CD14-positive monocyte (primary cell): ENCODE measurements around the gene MMP2. TPM values are rescaled to one million over a fixed set of nuclear protein-coding genes. Genes with fewer than 3 reads are reported as not detected.

ENCODE experiments used
- DNase-seq, 3 donors: peaks; one replicate each; pipeline ENCODE4 v3.0.0-alpha.2; 2011 to 2022
- H2AFZ ChIP-seq: 2 replicates; pipeline ENCODE4 v1.6.0; 2012; ENCODE audit warnings: mild to moderate bottlenecking, low read depth, low read length, inconsistent platforms; ENCODE audit not compliant: insufficient read depth, poor library complexity, severe bottlenecking
- H3K27ac ChIP-seq, 2 donors: 1 replicate in 1 of 2; 2 replicates in 1 of 2; pipeline ENCODE4 v1.5.1; 2012 to 2013; ENCODE audit warnings: low read length in 2 of 2, control low read depth in 1 of 2, inconsistent platforms in 1 of 2, low read depth in 1 of 2, mild to moderate bottlenecking in 1 of 2
- H3K27me3 ChIP-seq, 2 donors: one replicate each; pipeline versions ENCODE4 v1.6.0 to v1.6.1; 2011 to 2013; ENCODE audit warnings: low read length in 2 of 2; ENCODE audit not compliant: control insufficient read depth in 2 of 2, insufficient read depth in 2 of 2
- H3K36me3 ChIP-seq, 2 donors: replicated peaks in 1 of 2; 1 replicate in 1 of 2; 2 replicates in 1 of 2; pipeline versions ENCODE4 v1.5.1 to v1.6.1; 2012 to 2013; ENCODE audit warnings: low read length in 2 of 2, control low read depth in 1 of 2, inconsistent platforms in 1 of 2, mild to moderate bottlenecking in 1 of 2; ENCODE audit not compliant: insufficient read depth in 2 of 2, control insufficient read depth in 1 of 2
- H3K4me1 ChIP-seq, 2 donors: 1 replicate in 1 of 2; 2 replicates in 1 of 2; pipeline versions ENCODE4 v1.5.1 to v1.6.1; 2012 to 2013; ENCODE audit warnings: low read length in 2 of 2, control low read depth in 1 of 2, inconsistent platforms in 1 of 2, mild to moderate bottlenecking in 1 of 2, moderate library complexity in 1 of 2; ENCODE audit not compliant: insufficient read depth in 2 of 2, control insufficient read depth in 1 of 2
- H3K4me2 ChIP-seq: replicated peaks from 2 replicates; pipeline ENCODE3; 2012; ENCODE audit warnings: low read length, moderate library complexity, mild to moderate bottlenecking; ENCODE audit not compliant: poor library complexity, severe bottlenecking; ENCODE audit errors: extremely low read depth
- H3K4me3 ChIP-seq, 3 experiments: fragments of 200-600 bp in 1 of 3; sonication (generic) in 1 of 3; replicated peaks in 1 of 3; 1 replicate in 2 of 3; 2 replicates in 1 of 3; pipeline ENCODE4 v1.5.1; 2011 to 2013; ENCODE audit warnings: low read length in 3 of 3, mild to moderate bottlenecking in 3 of 3, control low read depth in 2 of 3, low read depth in 2 of 3, inconsistent platforms in 1 of 3, moderate library complexity in 1 of 3
- H3K79me2 ChIP-seq: 2 replicates; pipeline ENCODE4 v1.6.0; 2012; ENCODE audit warnings: mild to moderate bottlenecking, control low read depth, inconsistent platforms, low read length, moderate library complexity; ENCODE audit not compliant: insufficient read depth
- H3K9ac ChIP-seq: 2 replicates; pipeline ENCODE4 v1.6.0; 2017; ENCODE audit warnings: low read length, mild to moderate bottlenecking; ENCODE audit not compliant: insufficient read depth, poor library complexity, severe bottlenecking
- H3K9me3 ChIP-seq, 2 donors: replicated peaks in 1 of 2; 1 replicate in 1 of 2; 2 replicates in 1 of 2; pipeline versions ENCODE4 v1.5.1 to v1.6.1; 2012 to 2013; ENCODE audit warnings: low read length in 2 of 2, control low read depth in 1 of 2; ENCODE audit not compliant: control insufficient read depth in 1 of 2, insufficient read depth in 1 of 2
- H4K20me1 ChIP-seq: 2 replicates; pipeline ENCODE4 v1.6.0; 2012; ENCODE audit warnings: mild to moderate bottlenecking, low read length, control low read depth, moderate library complexity; ENCODE audit not compliant: insufficient read depth
- H3K27ac Mint-ChIP-seq, 7 donors: one replicate each; pipeline ENCODE4 v1.8.0; 2020; ENCODE audit warnings: mild to moderate bottlenecking in 7 of 7, mixed read lengths in 7 of 7, moderate library complexity in 6 of 7, inconsistent platforms in 2 of 7
- H3K27me3 Mint-ChIP-seq, 3 donors: one replicate each; pipeline ENCODE4 v1.8.0; 2021 to 2022; ENCODE audit warnings: low read depth in 3 of 3, mild to moderate bottlenecking in 3 of 3, mixed read lengths in 3 of 3, moderate library complexity in 3 of 3, inconsistent platforms in 1 of 3
- H3K36me3 Mint-ChIP-seq, 2 donors: one replicate each; pipeline ENCODE4 v1.8.0; 2020; ENCODE audit warnings: mixed read lengths in 2 of 2, inconsistent platforms in 1 of 2, mild to moderate bottlenecking in 1 of 2
- H3K4me1 Mint-ChIP-seq: one replicate; pipeline ENCODE4 v1.8.0; 2020; ENCODE audit warnings: mild to moderate bottlenecking, mixed read lengths
- H3K4me3 Mint-ChIP-seq, 2 donors: one replicate each; pipeline ENCODE4 v1.8.0; 2020; ENCODE audit warnings: mild to moderate bottlenecking in 2 of 2, mixed read lengths in 2 of 2, moderate library complexity in 1 of 2
- H3K9me3 Mint-ChIP-seq, 7 donors: one replicate each; pipeline ENCODE4 v1.8.0; 2020 to 2022; ENCODE audit warnings: mixed read lengths in 7 of 7, mild to moderate bottlenecking in 6 of 7, moderate library complexity in 6 of 7, inconsistent platforms in 2 of 7
- WGBS: methylation state at CpG from one replicate; pipeline ENCODE4 v1.1.5; 2013; ENCODE audit warnings: missing lambda C conversion rate; ENCODE audit not compliant: insufficient coverage; 5-methylcytosine and 5-hydroxymethylcytosine counted together
- intact Hi-C, 2 donors: fragments of 100-400 bp; cut with micrococcal nuclease; formaldehyde crosslinking; loops; one replicate each; pipeline versions ENCODE4 v1.15.0 to v1.15.1; 2023
- polyA plus RNA-seq, 3 donors: library from polyadenylated mRNA; depleted of rRNA in 1 of 3; unstranded in 2 of 3; stranded (reverse) in 1 of 3; fragments of 300-500 nt in 2 of 3; fragments of >200 nt in 1 of 3; fragmentation: Illumina TruSeq in 2 of 3; gene quantifications; 1 replicate in 2 of 3; 2 replicates in 1 of 3; pipeline ENCODE4 v1.2.3, GENCODE V29; 2012 to 2021
- TF ChIP-seq, protein P1 (sequence below): fragments of 200-600 bp; IDR thresholded peaks from one replicate; pipeline ENCODE4 v1.8.0; 2022; ENCODE audit warnings: antibody characterized with exemption, mild to moderate bottlenecking

MMP2 gene
- polyA plus RNA-seq, 3 donors, result not detected

DNA sequence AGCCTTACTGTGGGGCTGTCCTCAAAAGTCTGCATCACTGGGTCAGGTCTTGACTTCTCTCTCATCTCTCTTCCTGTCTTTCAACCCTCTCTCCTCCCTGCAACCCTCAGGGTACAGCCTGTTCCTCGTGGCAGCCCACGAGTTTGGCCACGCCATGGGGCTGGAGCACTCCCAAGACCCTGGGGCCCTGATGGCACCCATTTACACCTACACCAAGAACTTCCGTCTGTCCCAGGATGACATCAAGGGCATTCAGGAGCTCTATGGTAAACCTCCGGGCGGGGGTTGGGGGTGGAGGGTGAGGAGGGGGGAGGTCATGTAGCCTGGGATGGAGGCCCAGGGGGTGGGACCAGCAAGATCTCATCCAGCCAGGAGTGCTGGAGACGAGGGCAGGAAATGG lies 12.7 kb downstream of the MMP2 start:
- H3K4me3 ChIP-seq, result no peak overlapping the region
- no peak overlapping the region for H3K4me3 Mint-ChIP-seq
- 71% methylated on average over 4 of the region's 7 CpGs for WGBS
- H3K9me3 ChIP-seq, result no peaks in the 10 kb centered on the region
- H4K20me1 ChIP-seq, result no peaks in the 10 kb centered on the region
- no peak for DNase-seq
- intact Hi-C loops, result loop anchor here in 1 of 2 donors (10.0 kb wide), 1 partner anchor 213 kb away; no protein-coding TSS in a partner anchor
- TF ChIP-seq, protein P1, sequence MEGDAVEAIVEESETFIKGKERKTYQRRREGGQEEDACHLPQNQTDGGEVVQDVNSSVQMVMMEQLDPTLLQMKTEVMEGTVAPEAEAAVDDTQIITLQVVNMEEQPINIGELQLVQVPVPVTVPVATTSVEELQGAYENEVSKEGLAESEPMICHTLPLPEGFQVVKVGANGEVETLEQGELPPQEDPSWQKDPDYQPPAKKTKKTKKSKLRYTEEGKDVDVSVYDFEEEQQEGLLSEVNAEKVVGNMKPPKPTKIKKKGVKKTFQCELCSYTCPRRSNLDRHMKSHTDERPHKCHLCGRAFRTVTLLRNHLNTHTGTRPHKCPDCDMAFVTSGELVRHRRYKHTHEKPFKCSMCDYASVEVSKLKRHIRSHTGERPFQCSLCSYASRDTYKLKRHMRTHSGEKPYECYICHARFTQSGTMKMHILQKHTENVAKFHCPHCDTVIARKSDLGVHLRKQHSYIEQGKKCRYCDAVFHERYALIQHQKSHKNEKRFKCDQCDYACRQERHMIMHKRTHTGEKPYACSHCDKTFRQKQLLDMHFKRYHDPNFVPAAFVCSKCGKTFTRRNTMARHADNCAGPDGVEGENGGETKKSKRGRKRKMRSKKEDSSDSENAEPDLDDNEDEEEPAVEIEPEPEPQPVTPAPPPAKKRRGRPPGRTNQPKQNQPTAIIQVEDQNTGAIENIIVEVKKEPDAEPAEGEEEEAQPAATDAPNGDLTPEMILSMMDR, result no peak
- no peak overlapping the region for H2AFZ ChIP-seq
- H3K4me1 ChIP-seq, result no peaks in the 10 kb centered on the region
- H3K27ac ChIP-seq, result no peak overlapping the region
- H3K27ac Mint-ChIP-seq, result peak overlapping the region in 1 of 7 donors; percentile 69
- no peaks in the 10 kb centered on the region for H3K4me1 Mint-ChIP-seq
- H3K4me2 ChIP-seq, result no peak overlapping the region
- no peaks in the 10 kb centered on the region for H3K9me3 Mint-ChIP-seq
- H3K27me3 Mint-ChIP-seq, result peaks cover 2 to 4% (median 4%) of the 10 kb centered on the region in 3 donors
- no peaks in the 10 kb centered on the region for H3K27me3 ChIP-seq
- no peak overlapping the region for H3K9ac ChIP-seq
- H3K79me2 ChIP-seq, result no peaks in the 10 kb centered on the region
- no peaks in the 10 kb centered on the region for H3K36me3 ChIP-seq
- H3K36me3 Mint-ChIP-seq, result no peaks in the 10 kb centered on the region

DNA sequence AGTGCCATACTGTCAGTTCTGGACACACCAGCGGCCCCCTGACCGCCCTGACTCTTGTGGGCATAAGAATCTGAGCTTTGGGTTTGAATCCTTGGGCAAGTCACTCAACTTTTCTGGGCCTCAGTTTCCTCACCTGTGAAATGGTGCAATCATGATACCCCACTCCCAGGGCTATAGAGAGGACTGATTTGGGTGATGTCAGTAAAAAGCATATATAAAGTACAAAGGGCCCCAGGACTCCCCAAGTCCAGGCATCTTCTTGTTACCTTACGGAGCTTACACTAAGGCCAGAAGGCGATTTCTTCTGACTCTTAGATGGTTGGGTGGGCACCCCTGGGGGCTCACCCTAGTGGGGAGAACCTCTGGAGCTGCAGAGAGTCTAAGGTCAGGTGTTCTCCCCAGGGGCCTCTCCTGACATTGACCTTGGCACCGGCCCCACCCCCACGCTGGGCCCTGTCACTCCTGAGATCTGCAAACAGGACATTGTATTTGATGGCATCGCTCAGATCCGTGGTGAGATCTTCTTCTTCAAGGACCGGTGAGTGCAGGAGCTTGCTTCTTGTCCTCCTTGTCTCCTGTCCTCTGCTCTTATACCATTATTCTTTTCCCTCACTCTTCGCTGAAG lies 13.9 kb downstream of the MMP2 start:
- H3K27me3 ChIP-seq, result peaks cover 0 to 1% of the 10 kb centered on the region in 2 donors
- intact Hi-C loops, result loop anchor here in 1 of 2 donors (10.0 kb wide), 1 partner anchor 212 kb away; no protein-coding TSS in a partner anchor

More for the DNA sequence above, 13.9 kb downstream of the MMP2 start:
- Mint-ChIP-seq H3K27ac (no peak overlapping the region), H3K36me3 (no peaks in the 10 kb centered on the region), H3K9me3 (no peaks in the 10 kb centered on the region), H3K4me3 (no peak overlapping the region), H3K27me3 (peaks cover 2 to 6% (median 3%) of the 10 kb centered on the region in 3 donors), H3K4me1 (peaks cover 5% of the 10 kb centered on the region)
- Histone ChIP-seq H2AFZ (no peak overlapping the region), H3K4me3 (no peak overlapping the region), H3K4me2 (no peak overlapping the region), H3K4me1 (peaks cover 0 to 5% of the 10 kb centered on the region in 2 donors), H3K79me2 (no peaks in the 10 kb centered on the region), H3K27ac (no peak overlapping the region), H3K36me3 (no peaks in the 10 kb centered on the region), H3K9me3 (no peaks in the 10 kb centered on the region), H4K20me1 (no peaks in the 10 kb centered on the region), H3K9ac (no peak overlapping the region)
- TF ChIP-seq, protein P1, result no peak
- no peak for DNase-seq
- 90% methylated on average over 7 of the region's 10 CpGs for WGBS
